H9 (cell line): ENCODE data around the gene UBA1. TPM values are rescaled to one million over a fixed set of nuclear protein-coding genes. Genes with fewer than 3 reads are reported as not detected.

Experiments used
- DNase-seq: peaks from one replicate; pipeline ENCODE4 v3.0.0-alpha.2; 2017
- H2AFZ ChIP-seq: one replicate; pipeline ENCODE4 v1.6.1; 2013; ENCODE audit warnings: mild to moderate bottlenecking, low read length, control low read depth, moderate library complexity
- H2AK5ac ChIP-seq: 2 replicates; pipeline ENCODE4 v1.6.1; 2013; ENCODE audit warnings: low read length, control low read depth, mixed read lengths; ENCODE audit not compliant: insufficient read length
- H2BK120ac ChIP-seq: one replicate; pipeline ENCODE4 v1.6.1; 2013; ENCODE audit warnings: low read depth, mild to moderate bottlenecking, low read length, control low read depth, inconsistent platforms; ENCODE audit not compliant: poor library complexity, severe bottlenecking
- H2BK12ac ChIP-seq: 2 replicates; pipeline ENCODE4 v1.6.1; 2013; ENCODE audit warnings: low read length, control low read depth, mixed read lengths, low read depth; ENCODE audit not compliant: insufficient read length
- H2BK15ac ChIP-seq: 2 replicates; pipeline ENCODE4 v1.6.1; 2013; ENCODE audit warnings: low read depth, low read length, control low read depth
- H2BK20ac ChIP-seq: one replicate; pipeline ENCODE4 v1.6.1; 2013; ENCODE audit warnings: low read depth, mild to moderate bottlenecking, low read length, control low read depth, inconsistent platforms; ENCODE audit not compliant: poor library complexity, severe bottlenecking
- H2BK5ac ChIP-seq: 2 replicates; pipeline ENCODE4 v1.6.1; 2013; ENCODE audit warnings: low read length, control low read depth, mixed read lengths; ENCODE audit not compliant: insufficient read length
- H3K14ac ChIP-seq: 2 replicates; pipeline ENCODE4 v1.6.1; 2013; ENCODE audit warnings: low read length, control low read depth; ENCODE audit not compliant: insufficient read depth
- H3K18ac ChIP-seq: 2 replicates; pipeline ENCODE4 v1.6.1; 2013; ENCODE audit warnings: low read depth, mild to moderate bottlenecking, mixed read lengths, low read length, control low read depth; ENCODE audit not compliant: insufficient read length
- H3K23ac ChIP-seq: 2 replicates; pipeline ENCODE4 v1.6.1; 2013; ENCODE audit warnings: low read length, control low read depth, mixed read lengths, low read depth; ENCODE audit not compliant: insufficient read length
- H3K23me2 ChIP-seq: 2 replicates; pipeline ENCODE4 v1.6.1; 2013; ENCODE audit warnings: low read depth, mild to moderate bottlenecking, mixed read lengths, low read length, control low read depth; ENCODE audit not compliant: insufficient read length, poor library complexity, severe bottlenecking
- H3K27ac ChIP-seq: 2 replicates; pipeline ENCODE4 v1.5.1; 2013; ENCODE audit warnings: low read length, control low read depth, mixed read lengths, low read depth; ENCODE audit not compliant: insufficient read length
- H3K27me3 ChIP-seq: 2 replicates; pipeline ENCODE4 v1.6.1; 2013; ENCODE audit warnings: low read length, control low read depth, inconsistent platforms; ENCODE audit not compliant: insufficient read depth
- H3K4ac ChIP-seq: 2 replicates; pipeline ENCODE4 v1.6.1; 2013; ENCODE audit warnings: low read depth, mild to moderate bottlenecking, control low read depth, inconsistent platforms, low read length, moderate library complexity
- H3K4me1 ChIP-seq: 2 replicates; pipeline ENCODE4 v1.6.1; 2013; ENCODE audit warnings: low read length, control low read depth, inconsistent platforms; ENCODE audit not compliant: insufficient read depth
- H3K4me2 ChIP-seq: 2 replicates; pipeline ENCODE4 v1.6.1; 2013; ENCODE audit warnings: low read length, control low read depth, mixed read lengths; ENCODE audit not compliant: insufficient read length, insufficient read depth
- H3K56ac ChIP-seq: 2 replicates; pipeline ENCODE4 v1.6.1; 2013; ENCODE audit warnings: low read depth, mild to moderate bottlenecking, mixed read lengths, low read length, control low read depth; ENCODE audit not compliant: insufficient read length
- H3K79me1 ChIP-seq: 2 replicates; pipeline ENCODE4 v1.6.1; 2013; ENCODE audit warnings: low read depth, mild to moderate bottlenecking, moderate library complexity, low read length, control low read depth, inconsistent platforms; ENCODE audit not compliant: insufficient read depth, poor library complexity, severe bottlenecking
- H3K79me2 ChIP-seq: 2 replicates; pipeline ENCODE4 v1.6.1; 2013; ENCODE audit warnings: low read length, control low read depth, inconsistent platforms; ENCODE audit not compliant: insufficient read depth
- H3K9ac ChIP-seq: 2 replicates; pipeline ENCODE4 v1.6.1; 2013; ENCODE audit warnings: low read length, control low read depth, mixed read lengths; ENCODE audit not compliant: insufficient read length; ENCODE audit errors: extremely low read depth
- H3K9me3 ChIP-seq: one replicate; pipeline ENCODE4 v1.6.1; 2013; ENCODE audit warnings: low read depth, low read length, inconsistent platforms; ENCODE audit not compliant: control insufficient read depth
- H3T11ph ChIP-seq: one replicate; pipeline ENCODE4 v1.6.1; 2013; ENCODE audit warnings: mild to moderate bottlenecking, low read length, control low read depth, inconsistent platforms
- H4K20me1 ChIP-seq: one replicate; pipeline ENCODE4 v1.6.1; 2013; ENCODE audit not compliant: control insufficient read depth, insufficient read length, insufficient read depth
- H4K5ac ChIP-seq: 2 replicates; pipeline ENCODE4 v1.6.1; 2013; ENCODE audit warnings: low read depth, mild to moderate bottlenecking, mixed read lengths, low read length, control low read depth; ENCODE audit not compliant: insufficient read length
- H4K8ac ChIP-seq: replicated peaks from 2 replicates; pipeline ENCODE4 v1.6.1; 2013; ENCODE audit warnings: low read length, control low read depth, mixed read lengths, low read depth; ENCODE audit not compliant: insufficient read length
- H4K91ac ChIP-seq: 2 replicates; pipeline ENCODE4 v1.6.1; 2013; ENCODE audit warnings: low read depth, mild to moderate bottlenecking, moderate library complexity, mixed read lengths, low read length, control low read depth; ENCODE audit not compliant: insufficient read length
- H3K27ac Mint-ChIP-seq, 3 experiments: 2 replicates in 2 of 3; 3 replicates in 1 of 3; pipeline ENCODE4 v1.8.0; 2020 to 2021; ENCODE audit warnings: mixed read lengths in 3 of 3, mild to moderate bottlenecking in 1 of 3, moderate library complexity in 1 of 3
- H3K27me3 Mint-ChIP-seq: 2 replicates; pipeline ENCODE4 v1.8.0; 2021; ENCODE audit warnings: low read depth, mild to moderate bottlenecking, moderate library complexity, mixed read lengths
- H3K36me3 Mint-ChIP-seq, 3 experiments: 2 replicates in 2 of 3; 3 replicates in 1 of 3; pipeline ENCODE4 v1.8.0; 2020 to 2021; ENCODE audit warnings: low read depth in 3 of 3, mixed read lengths in 3 of 3; ENCODE audit not compliant: insufficient read depth in 1 of 3
- H3K4me1 Mint-ChIP-seq, 2 experiments: 2 replicates each; pipeline ENCODE4 v1.8.0; 2020; ENCODE audit warnings: mixed read lengths in 2 of 2
- H3K4me3 Mint-ChIP-seq, 2 experiments: 2 replicates in 1 of 2; 3 replicates in 1 of 2; pipeline ENCODE4 v1.8.0; 2020 to 2021; ENCODE audit warnings: mild to moderate bottlenecking in 2 of 2, mixed read lengths in 2 of 2, moderate library complexity in 1 of 2
- H3K9me3 Mint-ChIP-seq, 2 experiments: 2 replicates in 1 of 2; 3 replicates in 1 of 2; pipeline ENCODE4 v1.8.0; 2020; ENCODE audit warnings: mild to moderate bottlenecking in 2 of 2, mixed read lengths in 2 of 2, moderate library complexity in 1 of 2
- WGBS: extraction: QIAGEN DNeasy Blood & Tissue Kit; methylation state at CpG from one replicate; pipeline ENCODE4 v1.1.7; 2013; ENCODE audit warnings: missing lambda C conversion rate, low lambda C conversion rate, mixed read lengths; ENCODE audit not compliant: insufficient read length; ENCODE audit errors: extremely low coverage; 5-methylcytosine and 5-hydroxymethylcytosine counted together
- total RNA-seq: library from RNA; stranded (reverse); gene quantifications from 2 replicates; pipeline ENCODE4 v1.2.1, GENCODE V29; 2021
- TF ChIP-seq, protein P1 (sequence below): fragments of 200-600 bp; sonication (generic); conservative IDR thresholded peaks from 3 replicates; pipeline ENCODE4 v1.8.0; 2021; ENCODE audit warnings: antibody characterized with exemption, mild to moderate bottlenecking

The UBA1 gene
- total RNA-seq, 1 experiment from 2014 or later, result 427 TPM

GRCh38 chrX:47212381-47213293 is 19.0 kb downstream of the UBA1 start:
- no peaks in the 10 kb centered on the region for H3K27me3 ChIP-seq
- no peaks in the 10 kb centered on the region; the same call in 1 of the 2 replicates for H3K4me1 ChIP-seq
- WGBS, result no CpG with 5 or more reads among the region's 12 CpGs
- no peaks in the 10 kb centered on the region for H3K79me1 ChIP-seq
- H3K27ac ChIP-seq, result no peak overlapping the region
- DNase-seq, result no peak
- no peak overlapping the region for H2AFZ ChIP-seq
- H3K4me3 Mint-ChIP-seq, result no peak overlapping the region
- no peak overlapping the region for H3T11ph ChIP-seq
- no peak overlapping the region for H3K23ac ChIP-seq
- H3K4me1 Mint-ChIP-seq, result peaks cover 17 to 19% of the 10 kb centered on the region in 2 experiments
- H3K14ac ChIP-seq, result no peak overlapping the region
- no peak overlapping the region for H4K91ac ChIP-seq
- no peak overlapping the region for H3K56ac ChIP-seq
- peaks cover 59 to 93% (median 90%) of the 10 kb centered on the region in 3 experiments for H3K36me3 Mint-ChIP-seq
- no peak overlapping the region for H2BK12ac ChIP-seq
- no peaks in the 10 kb centered on the region; a peak in 1 of 5 replicates for H3K9me3 Mint-ChIP-seq
- H3K9ac ChIP-seq, result no peak overlapping the region
- no peaks in the 10 kb centered on the region for H3K9me3 ChIP-seq
- no peak overlapping the region for H2BK120ac ChIP-seq
- peaks cover 3% of the 10 kb centered on the region for H3K23me2 ChIP-seq
- no peak overlapping the region for H4K8ac ChIP-seq
- H3K18ac ChIP-seq, result no peak overlapping the region
- no peak overlapping the region for H2AK5ac ChIP-seq
- H2BK20ac ChIP-seq, result no peak overlapping the region
- H2BK5ac ChIP-seq, result no peak overlapping the region
- no peaks in the 10 kb centered on the region for H3K79me2 ChIP-seq
- H4K5ac ChIP-seq, result no peak overlapping the region
- peak overlapping the region in 2 of 3 experiments; percentile 6 to 16; a peak in 1 of 7 replicates for H3K27ac Mint-ChIP-seq
- no peaks in the 10 kb centered on the region for H3K27me3 Mint-ChIP-seq
- no peak overlapping the region for H2BK15ac ChIP-seq
- TF ChIP-seq, protein P1, sequence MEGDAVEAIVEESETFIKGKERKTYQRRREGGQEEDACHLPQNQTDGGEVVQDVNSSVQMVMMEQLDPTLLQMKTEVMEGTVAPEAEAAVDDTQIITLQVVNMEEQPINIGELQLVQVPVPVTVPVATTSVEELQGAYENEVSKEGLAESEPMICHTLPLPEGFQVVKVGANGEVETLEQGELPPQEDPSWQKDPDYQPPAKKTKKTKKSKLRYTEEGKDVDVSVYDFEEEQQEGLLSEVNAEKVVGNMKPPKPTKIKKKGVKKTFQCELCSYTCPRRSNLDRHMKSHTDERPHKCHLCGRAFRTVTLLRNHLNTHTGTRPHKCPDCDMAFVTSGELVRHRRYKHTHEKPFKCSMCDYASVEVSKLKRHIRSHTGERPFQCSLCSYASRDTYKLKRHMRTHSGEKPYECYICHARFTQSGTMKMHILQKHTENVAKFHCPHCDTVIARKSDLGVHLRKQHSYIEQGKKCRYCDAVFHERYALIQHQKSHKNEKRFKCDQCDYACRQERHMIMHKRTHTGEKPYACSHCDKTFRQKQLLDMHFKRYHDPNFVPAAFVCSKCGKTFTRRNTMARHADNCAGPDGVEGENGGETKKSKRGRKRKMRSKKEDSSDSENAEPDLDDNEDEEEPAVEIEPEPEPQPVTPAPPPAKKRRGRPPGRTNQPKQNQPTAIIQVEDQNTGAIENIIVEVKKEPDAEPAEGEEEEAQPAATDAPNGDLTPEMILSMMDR, result no peak
- H4K20me1 ChIP-seq, result no peaks in the 10 kb centered on the region
- no peak overlapping the region for H3K4ac ChIP-seq
- no peak overlapping the region for H3K4me2 ChIP-seq
